Neuron (in vitro differentiated cells): ENCODE results near the gene LCN15.
"Not testable (repeated sequence)": the region's sequence is repeated elsewhere in the genome, so short reads cannot be mapped to it uniquely, and the experiment has no call there.

Experiments
- H2AFZ ChIP-seq: one replicate; pipeline ENCODE4 v1.6.1; 2013; ENCODE audit warnings: low read depth, mild to moderate bottlenecking, inconsistent platforms, low read length, moderate library complexity
- H3K27me3 ChIP-seq: one replicate; pipeline ENCODE4 v1.6.1; 2013; ENCODE audit warnings: low read length; ENCODE audit not compliant: insufficient read depth
- H3K36me3 ChIP-seq: one replicate; pipeline ENCODE4 v1.6.1; 2013; ENCODE audit warnings: low read length; ENCODE audit not compliant: insufficient read depth
- H3K4me1 ChIP-seq: one replicate; pipeline ENCODE4 v1.6.1; 2013; ENCODE audit warnings: low read length; ENCODE audit not compliant: insufficient read depth
- H3K4me3 ChIP-seq: 2 replicates; pipeline ENCODE4 v1.5.1; 2013; ENCODE audit warnings: mild to moderate bottlenecking, low read length, moderate library complexity
- H3K9me3 ChIP-seq: one replicate; pipeline ENCODE4 v1.6.1; 2013; ENCODE audit warnings: low read length

LCN15 gene

DNA sequence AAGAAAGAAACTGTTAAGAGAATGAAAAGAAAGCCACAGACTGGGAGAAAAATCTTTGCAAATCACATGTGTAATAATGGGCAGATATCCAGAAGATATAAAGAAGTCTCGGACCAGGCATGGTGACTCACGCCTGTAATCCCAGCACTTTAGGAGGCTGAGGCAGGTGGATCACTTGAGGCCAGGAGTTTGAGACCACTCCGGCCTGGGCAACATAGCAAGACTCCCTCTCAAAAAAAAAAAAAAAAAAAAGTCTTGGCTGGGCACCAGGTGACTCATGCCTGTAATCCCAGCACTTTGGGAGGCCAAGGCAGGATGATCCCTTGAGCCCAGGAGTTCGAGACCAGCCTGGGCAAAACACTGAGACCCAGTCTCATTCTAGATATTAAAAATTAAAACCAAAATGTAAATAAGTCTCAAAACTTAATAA, 53.1 kb downstream of the LCN15 start:
- peaks cover 20% of the 10 kb centered on the region for H3K4me1 ChIP-seq
- not testable (repeated sequence) for H3K27me3 ChIP-seq, H2AFZ ChIP-seq, H3K36me3 ChIP-seq, H3K4me3 ChIP-seq, H3K9me3 ChIP-seq

DNA sequence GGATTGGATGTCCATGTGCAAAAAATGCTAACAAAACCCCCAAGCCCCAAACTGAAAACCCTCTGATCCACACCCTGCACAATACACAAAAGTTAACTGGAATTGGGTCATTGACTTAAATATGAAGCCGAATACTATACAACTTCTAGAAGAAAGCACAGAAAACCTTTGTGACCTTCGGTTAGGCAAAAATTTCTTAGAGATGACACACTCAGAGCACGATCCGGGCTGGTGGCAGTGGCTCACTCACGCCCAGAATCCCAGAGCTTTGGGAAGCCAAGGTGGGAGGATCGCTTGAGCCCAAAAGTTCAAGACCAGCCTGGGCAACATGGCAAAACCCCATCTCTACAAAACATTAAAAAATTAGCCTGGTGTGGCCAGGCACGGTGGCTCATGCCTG, 53.8 kb downstream of the LCN15 start:
- Histone ChIP-seq H3K4me3 (no peak overlapping the region), H3K4me1 (peaks cover 20% of the 10 kb centered on the region), H2AFZ (no peak overlapping the region), H3K36me3 (no peaks in the 10 kb centered on the region), H3K27me3 (peaks cover 9% of the 10 kb centered on the region), H3K9me3 (peaks cover 6% of the 10 kb centered on the region)
